Cardiac septum (tissue), 1 donor: ENCODE measurements around the gene GRB7. TPM values are rescaled to one million over a fixed set of nuclear protein-coding genes. Genes with fewer than 3 reads are reported as not detected.
"Not testable (repeated sequence)": the region's sequence is repeated elsewhere in the genome, so short reads cannot be mapped to it uniquely, and the experiment has no call there.

Experiments used
- DNase-seq: peaks from one replicate; pipeline ENCODE4 v3.0.0-alpha.2; 2020; ENCODE audit warnings: low spot score
- intact Hi-C: fragments of 100-400 bp; cut with DNase I; formaldehyde crosslinking; loops from one replicate; pipeline ENCODE4 v1.14.0; 2022
- total RNA-seq: library from RNA; stranded (reverse); fragmentation: NEBNext Ultra II Directional; extraction: Animal tissue kit (Norgen Biotek cat#: 25700); gene quantifications from one replicate; pipeline ENCODE4 v1.2.1, GENCODE V29; 2021
- donor health status: DM: no; HTN: no; CAD: no.

The GRB7 gene
- total RNA-seq, 1 donor from 2014 or later, result 0.65 TPM

GRCh38 chr17:39706921-39707337, 30.8 kb upstream of the GRB7 start:
- no peak for DNase-seq
- intact Hi-C loops, result no loop called here

GRCh38 chr17:39709319-39709997, 28.3 kb upstream of the GRB7 start:
- intact Hi-C loops, result no loop called here
- no peak for DNase-seq

GRCh38 chr17:39709998-39710964, 27.5 kb upstream of the GRB7 start:
- intact Hi-C loops, result no loop called here
- no peak for DNase-seq

DNA sequence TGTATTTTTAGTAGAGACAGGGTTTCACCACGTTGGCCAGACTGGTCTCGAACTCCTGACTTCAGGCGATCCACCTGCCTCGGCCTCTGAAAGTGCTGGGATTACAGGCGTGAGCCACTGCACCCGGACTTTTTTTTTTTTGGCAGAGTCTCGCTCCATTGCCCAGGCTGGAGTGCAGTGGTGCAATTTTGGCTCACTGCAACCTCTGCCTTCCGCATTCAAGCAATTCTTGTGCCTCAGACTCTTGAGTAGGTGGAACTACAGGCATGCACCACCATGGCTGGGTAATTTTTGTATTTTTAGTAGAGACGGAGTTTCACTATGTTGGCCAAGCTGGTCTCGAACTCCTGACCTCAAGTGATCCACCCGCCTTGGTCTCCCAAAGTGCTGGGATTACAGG, 26.7 kb upstream of the GRB7 start:
- DNase-seq, intact Hi-C loops: not testable (repeated sequence)

DNA sequence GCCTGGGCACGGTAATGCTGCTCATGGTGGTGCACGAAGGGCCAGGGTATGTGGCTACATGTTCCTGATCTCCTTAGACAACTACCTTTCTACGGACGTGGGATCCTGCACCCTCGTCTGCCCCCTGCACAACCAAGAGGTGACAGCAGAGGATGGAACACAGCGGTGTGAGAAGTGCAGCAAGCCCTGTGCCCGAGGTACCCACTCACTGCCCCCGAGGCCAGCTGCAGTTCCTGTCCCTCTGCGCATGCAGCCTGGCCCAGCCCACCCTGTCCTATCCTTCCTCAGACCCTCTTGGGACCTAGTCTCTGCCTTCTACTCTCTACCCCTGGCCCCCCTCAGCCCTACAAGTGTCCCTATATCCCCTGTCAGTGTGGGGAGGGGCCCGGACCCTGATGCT, 25.9 kb upstream of the GRB7 start:
- intact Hi-C loops, result no loop called here
- no peak for DNase-seq

DNA sequence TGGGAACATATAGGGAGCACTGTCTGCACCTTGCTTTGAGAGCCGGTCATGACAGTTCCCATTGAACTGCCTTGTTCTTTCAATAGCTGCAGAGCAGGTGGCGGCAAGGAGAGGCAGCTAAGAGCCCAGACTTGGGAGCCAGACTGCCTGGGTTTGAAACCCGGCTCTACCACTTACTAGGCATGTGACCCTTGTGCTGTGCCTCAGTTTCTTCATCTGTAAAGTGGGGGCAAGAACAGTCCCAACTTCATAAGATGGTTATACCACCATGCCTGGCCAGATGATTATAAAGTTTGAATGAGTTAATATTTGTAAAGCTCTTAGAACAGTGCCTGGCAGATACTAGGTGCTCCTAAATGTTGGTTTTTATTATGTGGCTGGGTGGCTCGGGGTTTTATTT, 23.5 kb upstream of the GRB7 start:
- no peak for DNase-seq
- intact Hi-C loops, result no loop called here

- no peak for DNase-seq
- intact Hi-C loops, result no loop called here
These were observed 22.2 kb upstream of the GRB7 start for GRCh38 chr17:39715375-39716072.

DNA sequence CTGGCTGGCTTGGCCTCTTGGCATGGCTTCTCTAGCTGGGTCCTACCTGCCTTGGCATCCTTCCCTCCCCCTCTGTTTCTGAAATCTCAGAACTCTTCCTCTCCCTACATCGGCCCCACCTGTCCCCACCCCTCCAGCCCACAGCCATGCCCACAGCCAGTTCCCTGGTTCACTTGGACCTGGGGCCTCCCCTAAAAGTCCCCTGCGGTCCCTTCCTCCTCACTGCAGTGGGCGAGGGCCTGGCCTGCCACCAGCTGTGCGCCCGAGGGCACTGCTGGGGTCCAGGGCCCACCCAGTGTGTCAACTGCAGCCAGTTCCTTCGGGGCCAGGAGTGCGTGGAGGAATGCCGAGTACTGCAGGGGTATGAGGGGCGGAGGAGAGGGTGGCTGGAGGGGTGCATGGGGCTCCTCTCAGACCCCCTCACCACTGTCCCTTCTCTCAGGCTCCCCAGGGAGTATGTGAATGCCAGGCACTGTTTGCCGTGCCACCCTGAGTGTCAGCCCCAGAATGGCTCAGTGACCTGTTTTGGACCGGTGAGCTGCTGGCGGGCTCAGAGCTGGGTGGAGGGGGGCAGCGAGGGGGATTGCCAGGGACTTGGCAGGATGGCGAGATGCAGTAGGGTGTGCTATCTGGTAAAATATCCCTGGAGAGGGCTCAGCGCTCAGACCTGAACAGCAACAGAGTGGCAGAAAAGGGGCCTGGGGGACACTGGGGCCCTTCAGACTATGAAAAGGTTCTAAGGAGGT, 21.5 kb upstream of the GRB7 start:
- DNase-seq, result no peak

DNA sequence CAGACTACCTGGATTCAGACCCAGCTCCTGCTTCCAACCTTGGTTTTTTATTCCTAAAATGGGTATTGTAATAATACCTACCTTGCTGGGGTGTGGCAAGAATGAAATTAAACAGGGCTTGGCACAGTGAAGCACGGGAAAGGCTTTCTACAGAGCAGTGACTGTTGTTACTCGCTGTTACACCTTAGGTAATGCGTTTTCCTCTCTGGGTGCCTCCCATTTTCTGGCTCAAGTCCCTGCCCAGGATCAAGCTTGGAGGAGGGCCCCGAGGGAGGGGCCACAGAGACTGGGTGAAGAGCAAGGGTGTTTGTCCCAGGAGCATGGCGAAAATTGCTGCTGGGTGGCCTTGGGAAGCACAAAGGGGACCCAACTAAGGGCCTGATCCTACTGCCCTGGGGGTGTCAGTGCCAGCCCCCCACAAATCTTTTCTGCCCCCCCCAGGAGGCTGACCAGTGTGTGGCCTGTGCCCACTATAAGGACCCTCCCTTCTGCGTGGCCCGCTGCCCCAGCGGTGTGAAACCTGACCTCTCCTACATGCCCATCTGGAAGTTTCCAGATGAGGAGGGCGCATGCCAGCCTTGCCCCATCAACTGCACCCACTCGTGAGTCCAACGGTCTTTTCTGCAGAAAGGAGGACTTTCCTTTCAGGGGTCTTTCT, 20.7 kb upstream of the GRB7 start:
- no peak for DNase-seq
- intact Hi-C loops, result no loop called here

More for the DNA sequence above, 21.5 kb upstream of the GRB7 start:
- intact Hi-C loops, result no loop called here

DNA sequence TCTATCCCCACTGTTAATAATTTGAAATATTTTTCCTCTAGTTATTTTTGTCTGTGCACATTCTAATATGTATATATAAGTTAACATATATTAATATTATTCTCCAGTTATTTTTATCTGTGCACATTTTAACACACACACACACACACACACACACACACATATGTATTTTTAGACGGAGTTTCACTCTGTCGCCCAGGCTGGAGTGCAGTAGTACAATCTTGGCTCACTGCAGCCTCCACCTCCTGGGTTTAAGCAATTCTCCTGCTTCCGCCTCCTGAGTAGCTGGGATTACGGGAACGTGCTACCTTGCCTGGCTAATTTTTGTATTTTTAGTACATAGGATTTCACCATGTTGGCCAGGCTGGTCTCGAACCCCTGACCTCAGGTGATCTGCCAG, 20.1 kb upstream of the GRB7 start:
- DNase-seq, result no peak
- intact Hi-C loops, result no loop called here

DNA sequence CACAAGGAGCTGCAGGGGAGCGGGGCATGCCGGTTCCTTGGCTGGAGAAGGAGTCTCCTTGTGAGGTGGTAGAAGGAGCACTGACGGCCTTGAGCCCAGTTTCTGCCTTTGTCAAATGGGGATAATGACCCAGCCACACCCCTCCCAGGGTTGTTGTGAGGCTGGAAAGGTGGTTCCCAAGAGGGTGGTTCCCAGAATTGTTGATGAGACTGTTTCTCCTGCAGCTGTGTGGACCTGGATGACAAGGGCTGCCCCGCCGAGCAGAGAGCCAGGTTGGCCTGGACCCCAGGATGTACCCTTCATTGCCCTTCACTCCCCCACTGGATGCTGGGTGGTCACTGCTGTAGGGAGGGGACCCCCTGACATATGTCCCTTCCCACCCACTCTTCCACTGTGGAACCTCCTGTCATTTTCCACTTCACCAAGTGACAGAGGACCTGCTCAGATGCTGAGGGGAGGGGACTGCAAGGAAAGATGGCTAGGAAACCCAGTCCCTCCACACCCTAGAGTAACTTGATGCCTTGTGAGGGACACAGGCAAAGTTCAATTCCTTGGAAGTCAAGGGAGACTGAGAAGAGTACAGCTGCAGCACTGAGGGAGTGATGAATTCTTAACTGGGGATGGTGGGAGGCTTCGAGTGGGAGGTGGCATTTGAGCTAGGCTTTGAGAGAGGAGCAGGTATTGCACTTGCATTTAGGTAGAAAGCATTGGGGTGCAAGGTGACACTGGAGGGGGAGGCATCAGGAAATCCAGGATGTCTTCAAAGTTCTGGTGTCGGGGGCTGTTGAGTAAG, 18.0 kb upstream of the GRB7 start:
- intact Hi-C loops, result no loop called here
- DNase-seq, result no peak

DNA sequence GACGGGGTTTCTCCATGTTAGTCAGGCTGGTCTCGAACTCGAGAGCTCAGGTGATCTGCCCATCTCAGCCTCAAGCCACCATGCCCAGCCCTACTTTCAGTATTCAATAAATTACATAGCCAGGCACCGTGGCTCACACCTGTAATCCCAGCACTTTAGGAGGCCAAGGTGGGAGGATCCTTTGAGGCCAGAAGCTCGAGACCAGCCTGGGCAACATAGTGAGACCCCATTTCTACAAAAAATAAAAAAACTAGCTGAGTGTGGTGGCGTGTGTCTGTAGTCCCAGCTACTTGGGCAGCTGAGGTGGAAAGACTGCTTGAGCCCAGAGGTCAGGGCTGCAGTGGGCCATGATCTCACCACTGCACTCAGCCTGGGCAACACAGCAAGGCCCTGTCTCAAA, 15.6 kb upstream of the GRB7 start:
- intact Hi-C loops, result no loop called here
- DNase-seq, result no peak

DNA sequence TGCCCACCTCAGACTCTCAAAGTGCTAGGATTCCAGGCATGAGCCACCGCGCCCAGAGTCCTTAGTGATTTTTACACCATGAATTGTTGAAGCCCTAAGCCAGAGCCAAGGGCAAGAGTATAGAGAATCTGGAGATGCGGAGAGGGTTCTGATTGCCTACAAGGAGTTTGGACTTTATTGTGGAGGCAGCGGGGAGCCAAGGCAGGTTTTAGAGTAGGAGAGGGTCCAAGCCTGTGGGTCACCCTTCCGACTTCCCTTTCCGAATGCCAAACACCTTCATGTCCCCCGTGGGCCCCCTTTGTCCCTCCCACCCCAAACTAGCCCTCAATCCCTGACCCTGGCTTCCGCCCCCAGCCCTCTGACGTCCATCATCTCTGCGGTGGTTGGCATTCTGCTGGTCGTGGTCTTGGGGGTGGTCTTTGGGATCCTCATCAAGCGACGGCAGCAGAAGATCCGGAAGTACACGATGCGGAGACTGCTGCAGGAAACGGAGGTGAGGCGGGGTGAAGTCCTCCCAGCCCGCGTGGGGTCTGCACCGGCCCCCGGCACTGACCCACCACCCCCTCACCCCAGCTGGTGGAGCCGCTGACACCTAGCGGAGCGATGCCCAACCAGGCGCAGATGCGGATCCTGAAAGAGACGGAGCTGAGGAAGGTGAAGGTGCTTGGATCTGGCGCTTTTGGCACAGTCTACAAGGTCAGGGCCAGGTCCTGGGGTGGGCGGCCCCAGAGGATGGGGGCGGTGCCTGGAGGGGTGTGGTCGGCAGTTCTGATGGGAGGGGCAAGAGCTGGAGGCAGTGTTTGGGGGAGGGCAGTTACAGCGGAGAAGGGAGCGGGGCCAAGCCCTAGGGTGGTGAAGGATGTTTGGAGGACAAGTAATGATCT, 14.5 kb upstream of the GRB7 start:
- no peak for DNase-seq
- intact Hi-C loops, result no loop called here

GRCh38 chr17:39724731-39725130, 13.0 kb upstream of the GRB7 start:
- no peak for DNase-seq
- intact Hi-C loops, result loop anchor here (5.0 kb wide), 1 partner anchor 87 kb away; the partner anchor contains the start of gene STARD3

DNA sequence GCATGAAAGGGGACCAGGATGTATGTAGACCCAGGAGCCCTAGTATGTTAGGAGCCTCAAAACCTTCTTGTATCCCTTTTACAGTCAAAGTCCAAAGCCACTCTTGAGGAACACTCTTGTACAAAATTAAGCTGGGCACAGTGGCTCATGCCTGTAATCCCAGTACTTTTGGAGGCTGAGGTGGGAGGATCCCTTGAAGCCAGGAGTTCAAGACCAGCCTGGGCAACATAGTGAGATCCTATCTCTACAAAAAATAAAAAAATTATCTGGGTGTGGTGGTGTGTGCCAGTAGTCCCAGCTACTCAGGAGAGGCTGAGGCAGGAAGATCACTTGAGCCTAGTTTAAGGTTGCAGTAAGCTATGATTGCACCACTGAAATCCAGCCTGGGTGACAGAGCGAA, 11.8 kb upstream of the GRB7 start:
- not testable (repeated sequence) for DNase-seq
- intact Hi-C loops, result loop anchor here (5.0 kb wide), 1 partner anchor 89 kb away; the partner anchor contains the start of gene STARD3

GRCh38 chr17:39726617-39727016, 11.1 kb upstream of the GRB7 start:
- no peak for DNase-seq
- intact Hi-C loops, result loop anchor here (5.0 kb wide), 1 partner anchor 89 kb away; the partner anchor contains the start of gene STARD3

DNA sequence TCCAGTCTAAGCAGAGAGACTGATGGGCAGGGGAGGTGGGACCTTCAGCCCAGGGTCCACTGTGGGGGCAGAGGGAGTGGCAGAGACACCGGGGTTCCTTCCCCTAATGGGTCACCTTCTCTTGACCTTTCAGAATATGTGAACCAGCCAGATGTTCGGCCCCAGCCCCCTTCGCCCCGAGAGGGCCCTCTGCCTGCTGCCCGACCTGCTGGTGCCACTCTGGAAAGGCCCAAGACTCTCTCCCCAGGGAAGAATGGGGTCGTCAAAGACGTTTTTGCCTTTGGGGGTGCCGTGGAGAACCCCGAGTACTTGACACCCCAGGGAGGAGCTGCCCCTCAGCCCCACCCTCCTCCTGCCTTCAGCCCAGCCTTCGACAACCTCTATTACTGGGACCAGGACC, 10.2 kb upstream of the GRB7 start:
- no peak for DNase-seq
- intact Hi-C loops, result loop anchor here (5.0 kb wide), 1 partner anchor 90 kb away; the partner anchor contains the start of gene STARD3
